Measurements from ENCODE around the gene TAF1.
A peak's percentile ranks its signal among the peaks of the same experiment; 100 is the strongest.
"Not testable (repeated sequence)": the region's sequence is repeated elsewhere in the genome, so short reads cannot be mapped to it uniquely, and the experiment has no call there.

TAF1 gene

GRCh38 chrX:71492231-71493065 lies 126.3 kb downstream of the TAF1 start:
- peak; percentile 0 for DNase-seq
- in situ Hi-C loops (cut with HindIII; ENCODE audit: low pct_ligation_motif_present, low pct_unique_long_range_greater_than_20kb, low sequenced_read_pairs), result no loop called here

GRCh38 chrX:71493111-71493613 lies 127.0 kb downstream of the TAF1 start:
- in situ Hi-C loops (cut with HindIII; ENCODE audit: low pct_ligation_motif_present, low pct_unique_long_range_greater_than_20kb, low sequenced_read_pairs), result no loop called here
- DNase-seq, result no peak

DNA sequence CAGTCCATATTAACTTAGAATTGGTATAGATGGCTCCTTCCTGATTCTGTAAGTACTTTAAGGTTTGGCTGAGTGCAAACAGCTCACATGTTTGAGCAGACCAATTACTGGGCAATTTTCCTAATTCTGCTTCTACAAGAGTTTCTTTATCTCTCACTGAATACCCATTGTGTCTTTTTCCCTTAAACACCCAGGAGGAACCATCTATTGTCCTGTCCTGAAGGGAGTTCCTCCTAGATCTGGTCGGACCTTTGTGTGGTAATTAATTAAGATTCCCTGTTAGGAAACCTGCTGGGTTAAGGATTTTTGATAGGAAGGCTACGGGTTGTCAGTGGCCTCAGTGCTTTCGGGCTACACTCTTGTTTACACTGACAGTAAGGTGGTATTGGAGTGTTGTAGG lies 129.8 kb downstream of the TAF1 start:
- in situ Hi-C loops (cut with HindIII; ENCODE audit: low pct_ligation_motif_present, low pct_unique_long_range_greater_than_20kb, low sequenced_read_pairs); DNase-seq: not testable (repeated sequence)

DNA sequence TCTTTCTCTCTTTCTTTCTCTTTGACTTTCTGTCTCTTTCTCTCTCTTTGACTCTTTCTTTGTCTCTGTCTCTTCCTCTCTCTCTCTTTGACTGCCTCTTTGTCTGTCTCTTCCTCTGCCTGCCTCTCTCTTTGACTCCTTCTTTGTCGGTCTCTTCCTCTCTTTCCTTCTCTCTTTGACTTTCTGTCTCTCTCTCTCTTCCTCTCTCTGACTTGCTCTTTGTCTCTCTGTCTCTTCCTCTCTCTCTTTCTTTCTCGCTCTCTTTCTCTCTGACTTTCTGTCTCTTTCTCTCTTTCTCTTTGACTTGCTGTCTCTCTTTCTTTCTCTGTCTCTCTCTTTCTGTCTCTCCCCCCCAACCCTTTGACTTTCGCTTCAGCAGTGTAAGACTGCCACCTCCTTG lies 130.3 kb downstream of the TAF1 start:
- DNase-seq, result no peak
- in situ Hi-C loops (cut with HindIII; ENCODE audit: low pct_ligation_motif_present, low pct_unique_long_range_greater_than_20kb, low sequenced_read_pairs), result no loop called here

GRCh38 chrX:71502080-71502479 lies 135.9 kb downstream of the TAF1 start:
- in situ Hi-C loops (cut with HindIII; ENCODE audit: low pct_ligation_motif_present, low pct_unique_long_range_greater_than_20kb, low sequenced_read_pairs); DNase-seq: not testable (repeated sequence)

DNA sequence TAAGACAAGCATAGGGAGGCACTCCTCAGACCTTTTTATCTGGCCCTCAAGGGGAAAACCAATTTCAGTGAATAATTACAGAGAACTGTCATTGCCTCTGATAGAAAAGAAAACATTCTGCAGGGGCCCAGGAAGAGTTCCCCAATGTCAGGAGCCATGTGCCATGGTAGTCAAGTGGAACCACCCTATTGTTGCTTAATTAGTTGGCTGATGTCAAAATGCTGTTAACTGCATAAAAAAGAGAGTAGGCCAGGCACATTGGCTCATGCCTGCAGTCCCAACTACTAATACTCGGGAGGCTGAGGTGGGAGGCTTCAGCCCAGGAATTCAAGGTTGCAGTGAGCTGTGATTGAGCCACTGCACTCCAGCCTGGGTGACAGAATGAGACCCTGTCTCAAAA lies 138.2 kb downstream of the TAF1 start:
- no peak for DNase-seq
- in situ Hi-C loops (cut with HindIII; ENCODE audit: low pct_ligation_motif_present, low pct_unique_long_range_greater_than_20kb, low sequenced_read_pairs), result no loop called here

DNA sequence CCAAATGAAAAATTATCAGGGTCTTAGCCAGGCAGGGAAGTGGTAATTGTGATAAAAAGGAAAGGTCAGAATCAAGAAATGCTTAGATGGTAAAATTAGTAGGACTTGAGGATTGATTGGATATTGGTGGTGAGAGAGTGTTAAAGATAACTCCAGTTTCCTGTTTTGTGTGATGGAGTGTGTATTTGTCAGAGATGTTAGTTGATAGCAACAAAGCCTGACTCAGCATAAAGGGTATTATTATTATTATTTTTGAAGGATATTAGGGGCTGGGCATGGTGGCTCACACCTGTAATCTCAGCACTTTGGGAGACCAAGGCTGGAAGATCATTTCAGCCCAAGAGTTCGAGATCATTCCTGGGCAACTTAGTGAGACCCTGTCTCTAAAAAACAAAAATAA lies 143.1 kb downstream of the TAF1 start:
- in situ Hi-C loops (cut with HindIII; ENCODE audit: low pct_ligation_motif_present, low pct_unique_long_range_greater_than_20kb, low sequenced_read_pairs), result no loop called here
- DNase-seq, result no peak

DNA sequence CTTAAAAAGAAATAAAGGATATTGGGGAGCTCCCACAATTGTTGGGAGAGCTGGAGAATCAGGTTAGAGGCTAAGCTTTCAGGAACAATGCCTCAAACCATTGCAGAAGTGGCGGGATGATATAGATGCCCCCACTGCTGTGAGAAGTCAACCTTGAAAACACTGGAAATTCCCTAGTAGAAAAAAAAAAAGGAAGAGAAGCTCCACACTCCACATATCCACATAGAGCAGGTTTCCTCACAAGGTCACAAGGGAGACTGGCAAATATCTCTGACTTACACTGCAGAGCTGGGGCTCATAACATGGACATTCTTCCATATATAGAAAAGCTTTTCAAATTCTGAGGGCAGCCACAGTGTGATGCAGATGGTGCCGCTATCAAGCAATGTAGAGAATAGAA lies 144.0 kb downstream of the TAF1 start:
- no peak for DNase-seq
- in situ Hi-C loops (cut with HindIII; ENCODE audit: low pct_ligation_motif_present, low pct_unique_long_range_greater_than_20kb, low sequenced_read_pairs), result no loop called here

DNA sequence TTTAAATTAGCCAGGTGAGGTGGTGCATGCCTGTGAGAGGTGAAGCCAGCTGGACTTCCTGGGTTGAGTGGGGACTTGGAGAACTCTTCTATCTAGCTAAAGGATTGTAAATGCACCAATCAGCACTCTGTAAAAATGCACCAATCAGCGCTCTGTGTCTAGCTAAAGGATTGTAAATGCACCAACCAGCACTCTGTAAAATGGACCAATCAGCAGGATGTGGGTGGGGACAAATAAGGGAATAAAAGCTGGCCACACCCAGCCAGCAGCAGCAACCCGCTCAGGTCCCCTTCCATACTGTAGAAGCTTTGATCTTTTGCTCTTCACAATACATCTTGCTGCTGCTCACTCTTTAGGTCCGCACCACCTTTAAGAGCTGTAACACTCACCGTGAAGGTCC lies 147.6 kb downstream of the TAF1 start:
- in situ Hi-C loops (cut with HindIII; ENCODE audit: low pct_ligation_motif_present, low pct_unique_long_range_greater_than_20kb, low sequenced_read_pairs); DNase-seq: not testable (repeated sequence)

- DNase-seq, result no peak
- in situ Hi-C loops (cut with HindIII; ENCODE audit: low pct_ligation_motif_present, low pct_unique_long_range_greater_than_20kb, low sequenced_read_pairs), result no loop called here
Observed at GRCh38 chrX:71514367-71515037, 148.3 kb downstream of the TAF1 start.

DNA sequence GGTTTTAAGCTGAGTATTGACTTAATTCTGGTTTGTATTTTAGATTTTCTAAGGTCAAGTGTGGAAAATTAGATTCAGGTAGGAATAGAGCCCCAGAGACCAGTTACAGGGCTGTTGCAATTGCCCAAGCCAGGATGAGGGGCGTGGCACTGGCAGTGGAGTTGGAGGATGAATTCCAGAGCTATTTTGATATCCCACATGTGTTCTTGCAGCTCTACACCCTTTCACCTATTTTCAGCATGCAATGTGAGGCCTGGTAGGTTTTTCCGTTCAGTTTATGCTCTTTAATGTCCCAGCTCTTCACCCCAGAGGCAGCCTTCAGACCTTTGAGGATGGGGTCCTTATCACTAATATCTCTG lies 148.9 kb downstream of the TAF1 start:
- in situ Hi-C loops (cut with HindIII; ENCODE audit: low pct_ligation_motif_present, low pct_unique_long_range_greater_than_20kb, low sequenced_read_pairs), result no loop called here
- DNase-seq, result no peak
